Measurements from ENCODE around the gene SMARCE1.
A peak's percentile ranks its signal among the peaks of the same experiment; 100 is the strongest.

The SMARCE1 gene

DNA sequence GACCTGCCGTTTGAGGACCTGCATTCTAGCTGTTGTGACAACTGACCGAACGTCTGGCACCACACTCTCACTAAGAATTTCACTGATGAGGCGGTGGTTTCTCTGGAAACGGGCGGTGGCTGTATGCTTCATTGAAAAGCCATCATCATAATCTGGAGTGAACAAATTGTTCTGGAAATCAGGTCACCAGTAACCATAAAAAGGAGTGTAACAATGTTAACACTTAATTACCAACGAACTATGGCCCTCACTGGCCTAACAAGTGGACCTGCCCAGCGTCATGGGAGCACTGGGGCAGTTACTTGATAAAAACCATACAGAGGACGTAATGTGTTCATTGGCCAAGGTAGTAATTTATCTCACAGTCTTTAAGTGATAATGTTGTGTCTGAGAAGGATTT is 15.4 kb downstream of the SMARCE1 start:
- DNase-seq (ENCODE audit: low spot score) = no peak
- in situ Hi-C loops (cut with MboI; ENCODE audit: low pct_unique_long_range_greater_than_20kb, low sequenced_read_pairs, unreplicated experiment) = no loop called here
- TF ChIP-seq, protein P1, sequence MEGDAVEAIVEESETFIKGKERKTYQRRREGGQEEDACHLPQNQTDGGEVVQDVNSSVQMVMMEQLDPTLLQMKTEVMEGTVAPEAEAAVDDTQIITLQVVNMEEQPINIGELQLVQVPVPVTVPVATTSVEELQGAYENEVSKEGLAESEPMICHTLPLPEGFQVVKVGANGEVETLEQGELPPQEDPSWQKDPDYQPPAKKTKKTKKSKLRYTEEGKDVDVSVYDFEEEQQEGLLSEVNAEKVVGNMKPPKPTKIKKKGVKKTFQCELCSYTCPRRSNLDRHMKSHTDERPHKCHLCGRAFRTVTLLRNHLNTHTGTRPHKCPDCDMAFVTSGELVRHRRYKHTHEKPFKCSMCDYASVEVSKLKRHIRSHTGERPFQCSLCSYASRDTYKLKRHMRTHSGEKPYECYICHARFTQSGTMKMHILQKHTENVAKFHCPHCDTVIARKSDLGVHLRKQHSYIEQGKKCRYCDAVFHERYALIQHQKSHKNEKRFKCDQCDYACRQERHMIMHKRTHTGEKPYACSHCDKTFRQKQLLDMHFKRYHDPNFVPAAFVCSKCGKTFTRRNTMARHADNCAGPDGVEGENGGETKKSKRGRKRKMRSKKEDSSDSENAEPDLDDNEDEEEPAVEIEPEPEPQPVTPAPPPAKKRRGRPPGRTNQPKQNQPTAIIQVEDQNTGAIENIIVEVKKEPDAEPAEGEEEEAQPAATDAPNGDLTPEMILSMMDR (IDR thresholded peaks at IDR 0.05; ENCODE audit: extremely low read depth, insufficient read depth, missing control alignments) = no peak

- in situ Hi-C loops (cut with MboI; ENCODE audit: low pct_unique_long_range_greater_than_20kb, low sequenced_read_pairs, unreplicated experiment) = loop anchor here (10.0 kb wide), 1 partner anchor 165 kb away; the partner anchor contains the start of gene KRT28
- DNase-seq (ENCODE audit: low spot score) = no peak
- TF ChIP-seq, protein P1 (IDR thresholded peaks at IDR 0.05; ENCODE audit: extremely low read depth, insufficient read depth, missing control alignments) = no peak
Observed at GRCh38 chr17:40629842-40630241, 17.8 kb downstream of the SMARCE1 start.

GRCh38 chr17:40625311-40625710 is 22.3 kb downstream of the SMARCE1 start:
- in situ Hi-C loops (cut with MboI; ENCODE audit: low pct_unique_long_range_greater_than_20kb, low sequenced_read_pairs, unreplicated experiment) = loop anchor here (10.0 kb wide), 1 partner anchor 169 kb away; the partner anchor contains the start of gene KRT28
- no peak for DNase-seq (ENCODE audit: low spot score)
- TF ChIP-seq, protein P1 (IDR thresholded peaks at IDR 0.05; ENCODE audit: extremely low read depth, insufficient read depth, missing control alignments) = no peak

DNA sequence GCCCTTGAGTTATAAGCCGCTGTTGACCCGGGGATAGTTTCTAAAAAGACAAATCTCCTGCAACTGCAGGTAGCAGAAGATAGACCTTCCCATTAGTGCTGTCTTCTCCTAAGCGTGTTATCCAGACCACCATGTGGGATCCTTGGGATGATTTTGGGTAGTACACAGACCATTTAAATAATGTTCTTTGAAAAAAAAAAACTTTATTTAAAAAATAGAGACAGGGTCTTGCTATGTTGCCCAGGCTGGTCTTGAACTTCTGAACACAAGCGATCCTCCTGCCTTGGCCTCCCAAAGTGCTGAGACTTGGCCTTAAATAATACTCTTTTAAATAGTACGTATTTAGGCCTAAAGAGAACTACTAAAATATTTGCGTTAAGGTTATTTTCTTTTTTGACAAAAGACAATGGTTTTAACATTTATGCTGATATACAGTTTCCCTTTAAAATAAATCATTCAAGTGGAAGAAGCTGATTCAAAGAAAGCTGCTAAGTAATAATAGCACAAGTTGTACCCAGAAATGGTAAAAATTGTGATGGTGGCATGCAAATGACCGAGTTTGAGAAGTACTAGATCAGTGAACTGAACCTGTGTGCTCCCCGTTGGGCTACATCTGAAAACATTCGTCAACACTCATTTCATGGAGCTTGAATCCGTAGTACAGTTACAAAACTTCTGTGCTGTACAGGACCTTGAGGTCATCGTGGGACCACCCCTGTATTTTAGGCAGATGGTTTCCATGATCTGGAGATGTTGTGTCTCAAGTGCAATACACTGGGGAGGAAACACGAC is 24.0 kb downstream of the SMARCE1 start:
- peak; percentile 38 for DNase-seq (ENCODE audit: low spot score)
- TF ChIP-seq, protein P1 (IDR thresholded peaks at IDR 0.05; ENCODE audit: extremely low read depth, insufficient read depth, missing control alignments) = no peak
- in situ Hi-C loops (cut with MboI; ENCODE audit: low pct_unique_long_range_greater_than_20kb, low sequenced_read_pairs, unreplicated experiment) = loop anchor here (10.0 kb wide), 1 partner anchor 171 kb away; the partner anchor contains the start of gene KRT28

- no peak for DNase-seq (ENCODE audit: low spot score)
- TF ChIP-seq, protein P1 (IDR thresholded peaks at IDR 0.05; ENCODE audit: extremely low read depth, insufficient read depth, missing control alignments) = no peak
- in situ Hi-C loops (cut with MboI; ENCODE audit: low pct_unique_long_range_greater_than_20kb, low sequenced_read_pairs, unreplicated experiment) = loop anchor here (10.0 kb wide), 1 partner anchor 172 kb away; the partner anchor contains the start of gene KRT28
Observed at GRCh38 chr17:40622509-40622928, 25.1 kb downstream of the SMARCE1 start.

DNA sequence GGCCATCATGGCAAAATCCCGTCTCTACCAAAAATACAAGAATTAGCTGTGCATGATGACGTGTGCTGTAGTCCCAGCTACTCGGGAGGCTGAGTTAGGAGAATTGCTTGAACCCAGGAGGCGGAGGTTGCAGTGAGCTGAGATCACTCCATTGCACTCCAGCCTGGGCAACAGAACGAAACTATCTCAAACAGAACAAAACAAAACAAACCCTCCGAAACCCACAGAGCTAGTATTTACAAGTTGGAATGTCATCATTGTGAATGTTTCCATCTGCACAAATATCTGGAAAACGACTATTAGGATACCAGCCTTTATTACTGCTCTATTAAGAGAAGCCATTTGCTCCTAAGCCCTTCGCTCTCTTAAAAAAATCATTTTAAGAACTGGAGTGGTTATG is 26.0 kb downstream of the SMARCE1 start:
- TF ChIP-seq, protein P1 (IDR thresholded peaks at IDR 0.05; ENCODE audit: extremely low read depth, insufficient read depth, missing control alignments) = no peak
- in situ Hi-C loops (cut with MboI; ENCODE audit: low pct_unique_long_range_greater_than_20kb, low sequenced_read_pairs, unreplicated experiment) = loop anchor here (10.0 kb wide), 1 partner anchor 173 kb away; the partner anchor contains the start of gene KRT28
- DNase-seq (ENCODE audit: low spot score) = no peak
